Heart left ventricle (tissue), 16 donors: ENCODE measurements around the gene C17orf78. TPM values are rescaled to one million over a fixed set of nuclear protein-coding genes. Genes with fewer than 3 reads are reported as not detected.
A peak's percentile ranks its signal among the peaks of the same experiment; 100 is the strongest.

Experiments
- ATAC-seq, 4 donors: fragments of 200-7000 bp; cut with Tn5 transposase; one replicate each; pipeline ENCODE4 v1.9.1; 2020 to 2022; ENCODE audit warnings: moderate library complexity in 4 of 4, mild to moderate bottlenecking in 3 of 4, moderate number of reproducible peaks in 1 of 4
- DNase-seq, 5 donors: peaks; one replicate each; pipeline ENCODE4 v3.0.0-alpha.2; 2020
- H3K27ac ChIP-seq, 12 donors: fragments of 200-600 bp; sonication (generic) in 4 of 12; one replicate each; pipeline versions ENCODE4 v1.5.0 to v1.8.0; 2016 to 2022; ENCODE audit warnings: mild to moderate bottlenecking in 2 of 12
- H3K27me3 ChIP-seq, 9 donors: fragments of 200-600 bp; sonication (generic) in 2 of 9; one replicate each; pipeline versions ENCODE4 v1.5.1 to v1.8.0; 2016 to 2022; ENCODE audit warnings: mild to moderate bottlenecking in 3 of 9
- H3K36me3 ChIP-seq, 9 donors: fragments of 200-600 bp; sonication (generic) in 2 of 9; one replicate each; pipeline versions ENCODE4 v1.5.0 to v1.8.0; 2018 to 2022; ENCODE audit warnings: mild to moderate bottlenecking in 2 of 9
- H3K4me1 ChIP-seq, 12 donors: fragments of 200-600 bp; sonication (generic) in 4 of 12; one replicate each; pipeline versions ENCODE4 v1.5.0 to v1.8.0; 2016 to 2022; ENCODE audit warnings: mild to moderate bottlenecking in 3 of 12
- H3K4me3 ChIP-seq, 12 donors: fragments of 200-600 bp; sonication (generic) in 4 of 12; one replicate each; pipeline versions ENCODE4 v1.5.0 to v1.8.0; 2017 to 2022; ENCODE audit warnings: mild to moderate bottlenecking in 9 of 12, moderate library complexity in 4 of 12
- H3K9me3 ChIP-seq, 12 donors: fragments of 200-600 bp; sonication (generic) in 4 of 12; one replicate each; pipeline versions ENCODE4 v1.5.0 to v1.8.0; 2016 to 2022; ENCODE audit warnings: mild to moderate bottlenecking in 1 of 12
- POLR2A ChIP-seq, 2 donors: fragments of 450-650 bp; IDR thresholded peaks; one replicate each; pipeline ENCODE4 v1.6.1; 2017; ENCODE audit warnings: antibody characterized with exemption in 2 of 2, mild to moderate bottlenecking in 2 of 2, moderate library complexity in 2 of 2
- WGBS, 4 donors: extraction: QIAGEN DNeasy Blood & Tissue Kit in 2 of 4; methylation state at CpG; one replicate each; pipeline versions ENCODE4 v1.1.5 to v1.1.7; 2013 to 2018; 5-methylcytosine and 5-hydroxymethylcytosine counted together
- intact Hi-C, 10 donors: fragments of 100-400 bp; cut with DNase I; formaldehyde crosslinking; loops; one replicate each; pipeline versions ENCODE4 v1.11.1 to v1.14.2; 2022
- polyA plus RNA-seq, 2 donors: library from polyadenylated mRNA; stranded (reverse); fragments of 200-250 nt; gene quantifications; one replicate each; pipeline ENCODE4 v1.2.3, GENCODE V29; 2013
- total RNA-seq, 9 donors: library from RNA; depleted of rRNA in 2 of 9; stranded (reverse); fragments of >200 nt in 2 of 9; fragmentation: NEBNext Ultra II Directional in 3 of 9; extraction: Animal tissue kit (Norgen Biotek cat#: 25700) in 3 of 9; gene quantifications; one replicate each; pipeline versions ENCODE4 v1.1.0 to v1.2.4, GENCODE V29; 2016 to 2023
- TF ChIP-seq, protein P1 (sequence below), 12 donors: fragments of 200-600 bp; sonication (generic) in 4 of 12; IDR thresholded peaks; one replicate each; pipeline versions ENCODE4 v1.5.0 to v1.8.0; 2018 to 2022; ENCODE audit warnings: antibody characterized with exemption in 12 of 12, mild to moderate bottlenecking in 5 of 12
- donor health status: ischemic (EF 13 %, LVEDD 7.1; RV severe dilation, severe dysfunction).
- donor health status: healthy with polysubstance abuse.
- donor health status: DM: no; HTN: yes; CAD: no.
- donor health status: DM: no; HTN: no; CAD: no.
- donor health status: ischemic (EF 25% LVEDD 6.9; RV normal size, moderate dysfunction).
- donor health status: ischemic (EF 25% LVEDD 5.7; RV mildly dilated, moderate dysfunction).
- donor health status: healthy.
- donor health status: DM: yes; HTN: yes; CAD: no.
- donor health status: ischemic (EF 35%, LVEDD 5.7; RV mildly dilated, moderate dysfunction).
- donor health status: nonischemic (EF 11% LVEDD 7.7; RV severe dilation, severe dysfunction).
- donor health status: DM: yes; HTN: yes; CAD: no.
- donor health status: PGD.
- donor health status: ischemic (EF 29% LVEDD 5.4; RV normal size, mild dysfunction).
- donor health status: nonischemic (EF 23%, LVEDD 6.1; RV moderate dilation, normal function).

C17orf78 gene
- total and polyA plus RNA-seq, 11 donors, result not detected

DNA sequence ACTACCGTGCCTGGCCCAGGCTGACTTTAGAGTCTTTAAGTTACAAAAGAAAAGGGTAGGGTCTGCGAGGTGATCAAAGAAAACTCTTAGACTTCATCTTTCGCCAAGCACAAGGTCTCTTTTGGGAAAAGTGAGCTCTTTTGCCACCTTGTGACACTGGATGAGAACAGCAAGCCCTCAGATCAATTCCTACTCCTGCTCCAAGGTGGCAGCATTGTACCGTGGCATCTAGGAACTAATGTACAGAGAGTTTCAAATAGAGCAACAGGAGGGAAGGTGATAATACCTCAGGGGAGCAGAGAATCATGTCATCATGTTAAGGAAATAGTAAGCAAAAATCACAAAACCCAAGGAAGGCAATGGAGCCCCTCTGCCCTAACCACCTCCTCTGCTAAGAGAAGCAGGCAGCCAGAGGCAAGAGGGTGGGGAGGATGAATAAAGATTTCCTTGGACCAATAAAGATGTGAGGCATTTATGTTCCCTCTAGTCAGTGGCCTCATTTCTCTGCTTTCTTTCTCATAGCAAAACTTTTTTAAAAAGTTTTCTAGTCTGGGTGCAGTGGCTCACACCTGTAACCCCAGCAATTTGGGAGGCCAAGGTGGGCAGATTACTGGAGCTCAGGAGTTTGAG is 2.1 kb upstream of the C17orf78 start:
- ATAC-seq (peak; percentile 67 to 94 (median 86)), DNase-seq (peak in 3 of 5 donors; percentile 32 to 49 (median 35))
- TF ChIP-seq, protein P1, sequence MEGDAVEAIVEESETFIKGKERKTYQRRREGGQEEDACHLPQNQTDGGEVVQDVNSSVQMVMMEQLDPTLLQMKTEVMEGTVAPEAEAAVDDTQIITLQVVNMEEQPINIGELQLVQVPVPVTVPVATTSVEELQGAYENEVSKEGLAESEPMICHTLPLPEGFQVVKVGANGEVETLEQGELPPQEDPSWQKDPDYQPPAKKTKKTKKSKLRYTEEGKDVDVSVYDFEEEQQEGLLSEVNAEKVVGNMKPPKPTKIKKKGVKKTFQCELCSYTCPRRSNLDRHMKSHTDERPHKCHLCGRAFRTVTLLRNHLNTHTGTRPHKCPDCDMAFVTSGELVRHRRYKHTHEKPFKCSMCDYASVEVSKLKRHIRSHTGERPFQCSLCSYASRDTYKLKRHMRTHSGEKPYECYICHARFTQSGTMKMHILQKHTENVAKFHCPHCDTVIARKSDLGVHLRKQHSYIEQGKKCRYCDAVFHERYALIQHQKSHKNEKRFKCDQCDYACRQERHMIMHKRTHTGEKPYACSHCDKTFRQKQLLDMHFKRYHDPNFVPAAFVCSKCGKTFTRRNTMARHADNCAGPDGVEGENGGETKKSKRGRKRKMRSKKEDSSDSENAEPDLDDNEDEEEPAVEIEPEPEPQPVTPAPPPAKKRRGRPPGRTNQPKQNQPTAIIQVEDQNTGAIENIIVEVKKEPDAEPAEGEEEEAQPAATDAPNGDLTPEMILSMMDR (IDR thresholded peaks at IDR 0.05), result peak; percentile 80 to 96 (median 86)
- TF ChIP-seq POLR2A (IDR thresholded peaks at IDR 0.05), result no peak
- Histone ChIP-seq H3K27me3 (no peaks in the 10 kb centered on the region), H3K27ac (no peak overlapping the region), H3K36me3 (no peaks in the 10 kb centered on the region), H3K4me3 (no peak overlapping the region), H3K9me3 (no peaks in the 10 kb centered on the region), H3K4me1 (peaks cover 0 to 3% (median 0%) of the 10 kb centered on the region in 12 donors)
- 6 to 8% (median 7%) methylated on average over 4 of the region's 4 CpGs for WGBS, 4 donors
- intact Hi-C loops, result loop anchor here in 3 of 10 donors (5.0 to 10.0 kb wide), 2 partner anchors 34 to 749 kb away; partner anchors contain the start of genes ACACA (in 1 of the 3) and TADA2A (in 1 of the 3)

DNA sequence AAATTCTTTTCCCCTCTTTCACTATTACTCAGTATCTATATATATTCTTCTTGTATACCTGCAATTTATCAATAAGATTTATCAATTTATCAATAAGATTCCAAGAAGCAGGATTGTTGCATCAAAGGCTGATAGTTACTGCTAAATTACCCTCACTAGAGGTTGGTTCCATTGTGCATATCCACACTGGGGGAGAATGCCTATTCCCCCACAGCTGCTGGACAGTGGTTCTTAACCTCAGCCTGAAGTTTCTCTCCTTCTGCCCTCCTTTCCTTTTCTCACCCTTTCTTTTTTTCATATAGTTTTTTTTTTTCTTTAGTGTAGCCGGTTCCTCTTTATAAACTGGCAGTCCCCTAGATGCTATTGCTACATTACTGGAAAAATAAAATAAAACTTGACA is 6.3 kb downstream of the C17orf78 start:
- H3K4me1 ChIP-seq, result no peaks in the 10 kb centered on the region
- no peaks in the 10 kb centered on the region for H3K27me3 ChIP-seq
- H3K36me3 ChIP-seq, result no peaks in the 10 kb centered on the region
- no peak for DNase-seq
- H3K4me3 ChIP-seq, result no peak overlapping the region
- TF ChIP-seq, protein P1 (IDR thresholded peaks at IDR 0.05), result no peak
- no peak for TF ChIP-seq POLR2A (IDR thresholded peaks at IDR 0.05)
- H3K9me3 ChIP-seq, result no peaks in the 10 kb centered on the region
- WGBS, 4 donors, result 88 to 98% (median 96%) methylated on average over 1 of the region's 1 CpG
- H3K27ac ChIP-seq, result no peak overlapping the region
- intact Hi-C loops, result no loop called here
- no peak for ATAC-seq

DNA sequence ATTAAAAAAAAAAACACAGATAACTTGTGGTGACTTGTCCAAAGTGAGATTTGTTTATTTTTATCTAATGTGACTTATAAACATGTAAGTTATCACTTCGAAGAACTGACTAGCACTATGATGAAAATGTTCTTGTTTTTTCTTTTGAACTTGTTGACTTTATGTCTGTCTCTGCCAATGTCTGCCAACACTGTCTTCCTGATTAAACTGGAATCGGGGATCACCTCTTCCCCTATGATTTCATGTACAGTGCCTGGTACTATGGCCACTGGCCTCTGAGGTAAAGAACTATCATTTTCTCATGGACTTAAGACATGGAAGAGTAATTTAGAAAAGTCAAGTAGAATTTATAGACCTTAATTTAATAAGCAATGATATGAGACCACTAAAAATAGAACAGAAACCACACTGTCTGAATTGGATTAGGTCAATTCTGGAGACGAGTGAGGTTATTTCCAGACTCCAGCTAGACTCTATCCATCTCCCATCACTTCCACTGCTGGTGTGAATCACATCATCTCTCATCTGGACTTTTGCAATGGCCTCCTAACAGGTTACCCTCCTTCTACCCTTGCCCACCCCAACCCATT is 8.9 kb downstream of the C17orf78 start:
- DNase-seq (no peak), ATAC-seq (no peak)
- Histone ChIP-seq H3K9me3 (no peaks in the 10 kb centered on the region), H3K27me3 (no peaks in the 10 kb centered on the region), H3K4me1 (no peaks in the 10 kb centered on the region), H3K4me3 (no peak overlapping the region), H3K36me3 (no peaks in the 10 kb centered on the region), H3K27ac (no peak overlapping the region)
- 63 to 73% (median 68%) methylated on average over 3 of the region's 3 CpGs for WGBS, 4 donors
- no peak for TF ChIP-seq POLR2A (IDR thresholded peaks at IDR 0.05)
- TF ChIP-seq, protein P1 (IDR thresholded peaks at IDR 0.05), result no peak
- intact Hi-C loops, result no loop called here

DNA sequence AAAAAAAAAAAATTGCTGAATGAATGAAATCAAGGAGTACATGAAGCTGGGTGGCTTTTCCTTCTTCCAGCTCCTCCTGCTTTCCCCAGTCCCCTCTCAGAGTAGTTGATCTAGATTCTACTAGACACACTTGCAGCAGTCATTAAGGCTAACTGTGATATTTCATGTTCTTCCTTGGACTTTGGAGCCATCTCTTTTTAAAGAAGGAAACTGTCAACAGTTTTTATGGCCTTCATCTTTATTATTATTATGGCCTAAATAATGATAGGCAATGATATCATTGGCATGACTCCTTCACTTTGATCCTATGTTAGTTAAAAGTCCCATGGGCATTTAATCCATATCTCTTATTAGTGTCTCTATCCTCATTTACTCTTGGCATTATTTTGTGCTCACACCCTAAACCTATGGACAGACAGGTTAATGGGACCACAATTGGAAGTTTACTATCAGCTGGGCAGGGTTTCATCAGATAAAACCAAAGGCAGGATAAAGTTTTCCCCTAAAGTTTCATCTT is 9.7 kb downstream of the C17orf78 start:
- DNase-seq (no peak), ATAC-seq (no peak)
- Histone ChIP-seq H3K4me3 (no peak overlapping the region), H3K4me1 (no peaks in the 10 kb centered on the region), H3K27ac (no peak overlapping the region), H3K27me3 (no peaks in the 10 kb centered on the region), H3K36me3 (no peaks in the 10 kb centered on the region), H3K9me3 (no peaks in the 10 kb centered on the region)
- intact Hi-C loops, result no loop called here
- no peak for TF ChIP-seq POLR2A (IDR thresholded peaks at IDR 0.05)
- TF ChIP-seq, protein P1 (IDR thresholded peaks at IDR 0.05), result no peak
